RWPE2 (cell line): ENCODE data around the gene GABRR3.

ENCODE experiments used
- ATAC-seq: fragments of 200-7000 bp; cut with Tn5 transposase; 3 replicates; pipeline ENCODE4 v1.9.1; 2021; ENCODE audit warnings: low read depth
- DNase-seq: peaks from one replicate; pipeline ENCODE4 v3.0.0-alpha.2; 2020; ENCODE audit warnings: low spot score
- H3K27ac ChIP-seq: fragments of 450-650 bp; 2 replicates; pipeline ENCODE4 v1.5.1; 2017; ENCODE audit warnings: mild to moderate bottlenecking; ENCODE audit not compliant: poor library complexity, severe bottlenecking
- H3K27me3 ChIP-seq: fragments of 250-450 bp; sonication (Bioruptor Pico); 2 replicates; pipeline ENCODE4 v1.5.1; 2021; ENCODE audit warnings: mild to moderate bottlenecking, moderate library complexity; ENCODE audit not compliant: insufficient read depth, poor library complexity, severe bottlenecking
- H3K36me3 ChIP-seq: fragments of 250-450 bp; sonication (Bioruptor Pico); 2 replicates; pipeline ENCODE4 v1.5.1; 2020; ENCODE audit warnings: low read depth, mild to moderate bottlenecking, moderate library complexity
- H3K4me1 ChIP-seq: fragments of 250-450 bp; sonication (Bioruptor Pico); 2 replicates; pipeline ENCODE4 v1.5.1; 2021; ENCODE audit warnings: mild to moderate bottlenecking, moderate library complexity; ENCODE audit not compliant: insufficient read depth, poor library complexity, severe bottlenecking
- H3K4me3 ChIP-seq: fragments of 250-450 bp; sonication (Bioruptor Pico); 2 replicates; pipeline ENCODE4 v1.5.1; 2021; ENCODE audit warnings: mild to moderate bottlenecking, moderate library complexity; ENCODE audit not compliant: severe bottlenecking
- H3K9me3 ChIP-seq: fragments of 250-450 bp; sonication (Bioruptor Pico); 2 replicates; pipeline ENCODE4 v1.5.1; 2021; ENCODE audit warnings: mild to moderate bottlenecking, moderate library complexity; ENCODE audit not compliant: severe bottlenecking
- CTCF ChIP-seq: fragments of 450-650 bp; IDR thresholded peaks from one replicate; pipeline ENCODE4 v1.5.1; 2017; ENCODE audit warnings: mild to moderate bottlenecking, moderate library complexity; ENCODE audit not compliant: poor library complexity, severe bottlenecking

GABRR3 gene

GRCh38 chr3:97988784-97989568 is 46.1 kb downstream of the GABRR3 start:
- H3K36me3 ChIP-seq = no peaks in the 10 kb centered on the region
- no peaks in the 10 kb centered on the region for H3K4me1 ChIP-seq
- H3K4me3 ChIP-seq = no peak overlapping the region
- H3K9me3 ChIP-seq = no peaks in the 10 kb centered on the region
- TF ChIP-seq CTCF = no peak
- H3K27ac ChIP-seq = no peak overlapping the region
- no peak for ATAC-seq
- no peaks in the 10 kb centered on the region for H3K27me3 ChIP-seq
- no peak for DNase-seq

- no peak for ATAC-seq
Observed at GRCh38 chr3:97987306-97987705, 47.8 kb downstream of the GABRR3 start.

GRCh38 chr3:97983933-97984491 is 51.1 kb downstream of the GABRR3 start:
- Histone ChIP-seq H3K4me3 (no peak overlapping the region), H3K9me3 (no peaks in the 10 kb centered on the region), H3K36me3 (no peaks in the 10 kb centered on the region), H3K4me1 (no peaks in the 10 kb centered on the region), H3K27me3 (no peaks in the 10 kb centered on the region), H3K27ac (no peak overlapping the region)
- ATAC-seq = no peak
- no peak for TF ChIP-seq CTCF
- no peak for DNase-seq

More at GRCh38 chr3:97987306-97987705, 47.8 kb downstream of the GABRR3 start:
- H3K4me1 ChIP-seq = no peaks in the 10 kb centered on the region
- no peak overlapping the region for H3K27ac ChIP-seq
- no peaks in the 10 kb centered on the region for H3K9me3 ChIP-seq
- no peak overlapping the region for H3K4me3 ChIP-seq
- no peak for TF ChIP-seq CTCF
- no peaks in the 10 kb centered on the region for H3K36me3 ChIP-seq
- no peak for DNase-seq
- H3K27me3 ChIP-seq = no peaks in the 10 kb centered on the region

- Histone ChIP-seq H3K4me1 (no peaks in the 10 kb centered on the region), H3K4me3 (no peak overlapping the region), H3K27me3 (no peaks in the 10 kb centered on the region), H3K9me3 (no peaks in the 10 kb centered on the region), H3K27ac (no peak overlapping the region), H3K36me3 (no peaks in the 10 kb centered on the region)
- TF ChIP-seq CTCF = no peak
- ATAC-seq = no peak
- no peak for DNase-seq
Observed at GRCh38 chr3:97981886-97982285, 53.2 kb downstream of the GABRR3 start.

GRCh38 chr3:97979610-97980009 is 55.5 kb downstream of the GABRR3 start:
- Histone ChIP-seq H3K27me3 (no peaks in the 10 kb centered on the region), H3K9me3 (no peaks in the 10 kb centered on the region), H3K4me1 (no peaks in the 10 kb centered on the region), H3K4me3 (no peak overlapping the region), H3K36me3 (no peaks in the 10 kb centered on the region), H3K27ac (no peak overlapping the region)
- no peak for ATAC-seq
- no peak for DNase-seq
- TF ChIP-seq CTCF = no peak
